ENCODE data around the gene FER. TPM values are rescaled to one million over a fixed set of nuclear protein-coding genes. Genes with fewer than 3 reads are reported as not detected.
A peak's percentile ranks its signal among the peaks of the same experiment; 100 is the strongest.

Gene FER
- total RNA-seq, 1 experiment from 2014 or later = 18.0 TPM

DNA sequence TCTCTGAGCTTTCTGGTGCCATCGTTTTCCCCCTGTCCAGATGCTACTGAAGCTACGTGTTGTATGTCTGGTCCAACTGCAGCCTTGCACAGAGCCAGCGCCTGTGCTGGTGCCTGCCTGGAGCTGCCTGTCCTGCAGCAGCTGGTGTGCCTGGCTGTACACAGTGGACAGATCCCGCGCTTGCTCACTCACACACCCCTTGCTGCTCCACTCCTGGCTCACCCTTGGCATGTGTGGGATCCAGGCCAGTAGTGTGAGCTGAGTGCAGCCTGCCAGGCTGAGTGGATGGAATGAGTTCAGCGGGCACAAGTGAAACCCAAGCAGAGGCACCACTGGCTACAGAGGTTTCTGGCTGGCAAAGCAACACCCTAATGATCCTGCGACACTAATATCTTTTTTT is 40.4 kb downstream of the FER start:
- Histone ChIP-seq H2AFZ (ENCODE audit: low read length) (no peak overlapping the region), H3K4me1 (ENCODE audit: insufficient read depth, low read length) (no peaks in the 10 kb centered on the region), H3K23ac (ENCODE audit: insufficient read length, low read depth, low read length) (no peak overlapping the region), H3K79me1 (ENCODE audit: insufficient read depth, low read depth, low read length, poor library complexity, severe bottlenecking) (peaks cover 4% of the 10 kb centered on the region), H3K9me3 (ENCODE audit: control insufficient read depth, low read depth, low read length) (peaks cover 16% of the 10 kb centered on the region), H2BK5ac (ENCODE audit: insufficient read length, low read length) (no peak overlapping the region), H2AK5ac (ENCODE audit: insufficient read length, low read length) (no peak overlapping the region), H4K20me1 (ENCODE audit: control insufficient read depth, insufficient read depth, insufficient read length) (no peaks in the 10 kb centered on the region), H2BK20ac (ENCODE audit: low read depth, low read length, poor library complexity, severe bottlenecking) (no peak overlapping the region), H3K18ac (ENCODE audit: insufficient read length, low read depth, low read length) (no peak overlapping the region), H4K91ac (ENCODE audit: insufficient read length, low read depth, low read length) (no peak overlapping the region), H4K5ac (ENCODE audit: insufficient read length, low read depth, low read length) (no peak overlapping the region), H3K56ac (ENCODE audit: insufficient read length, low read depth, low read length) (no peak overlapping the region), H2BK120ac (ENCODE audit: low read depth, low read length, poor library complexity, severe bottlenecking) (no peak overlapping the region), H2BK15ac (ENCODE audit: low read depth, low read length) (no peak overlapping the region), H3T11ph (ENCODE audit: low read length) (no peak overlapping the region), H2BK12ac (ENCODE audit: insufficient read length, low read depth, low read length) (no peak overlapping the region), H3K9ac (ENCODE audit: extremely low read depth, insufficient read length, low read length) (no peak overlapping the region), H3K14ac (ENCODE audit: insufficient read depth, low read length) (no peak overlapping the region), H4K8ac (replicated peaks; ENCODE audit: insufficient read length, low read depth, low read length) (no peak overlapping the region), H3K4me2 (ENCODE audit: insufficient read depth, insufficient read length, low read length) (no peak overlapping the region), H3K27ac (ENCODE audit: insufficient read length, low read depth, low read length) (no peak overlapping the region), H3K23me2 (ENCODE audit: insufficient read length, low read depth, low read length, poor library complexity, severe bottlenecking) (no peaks in the 10 kb centered on the region), H3K4ac (ENCODE audit: low read depth, low read length) (no peak overlapping the region), H3K79me2 (ENCODE audit: insufficient read depth, low read length) (no peaks in the 10 kb centered on the region; the same call in 1 of the 2 replicates), H3K27me3 (ENCODE audit: insufficient read depth, low read length) (no peaks in the 10 kb centered on the region)
- TF ChIP-seq, protein P1, sequence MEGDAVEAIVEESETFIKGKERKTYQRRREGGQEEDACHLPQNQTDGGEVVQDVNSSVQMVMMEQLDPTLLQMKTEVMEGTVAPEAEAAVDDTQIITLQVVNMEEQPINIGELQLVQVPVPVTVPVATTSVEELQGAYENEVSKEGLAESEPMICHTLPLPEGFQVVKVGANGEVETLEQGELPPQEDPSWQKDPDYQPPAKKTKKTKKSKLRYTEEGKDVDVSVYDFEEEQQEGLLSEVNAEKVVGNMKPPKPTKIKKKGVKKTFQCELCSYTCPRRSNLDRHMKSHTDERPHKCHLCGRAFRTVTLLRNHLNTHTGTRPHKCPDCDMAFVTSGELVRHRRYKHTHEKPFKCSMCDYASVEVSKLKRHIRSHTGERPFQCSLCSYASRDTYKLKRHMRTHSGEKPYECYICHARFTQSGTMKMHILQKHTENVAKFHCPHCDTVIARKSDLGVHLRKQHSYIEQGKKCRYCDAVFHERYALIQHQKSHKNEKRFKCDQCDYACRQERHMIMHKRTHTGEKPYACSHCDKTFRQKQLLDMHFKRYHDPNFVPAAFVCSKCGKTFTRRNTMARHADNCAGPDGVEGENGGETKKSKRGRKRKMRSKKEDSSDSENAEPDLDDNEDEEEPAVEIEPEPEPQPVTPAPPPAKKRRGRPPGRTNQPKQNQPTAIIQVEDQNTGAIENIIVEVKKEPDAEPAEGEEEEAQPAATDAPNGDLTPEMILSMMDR (conservative IDR thresholded peaks at IDR 0.05) = no peak
- no peaks in the 10 kb centered on the region for H3K27me3 Mint-ChIP-seq (ENCODE audit: low read depth)
- peaks cover 0 to 3% of the 10 kb centered on the region in 2 experiments; a peak in 2 of 4 replicates for H3K4me1 Mint-ChIP-seq
- peaks cover 33 to 35% (median 34%) of the 10 kb centered on the region in 3 experiments for H3K36me3 Mint-ChIP-seq (ENCODE audit: insufficient read depth in 1 of 3, low read depth in 3 of 3)
- no peak for DNase-seq
- peaks cover 22 to 33% of the 10 kb centered on the region in 2 experiments for H3K9me3 Mint-ChIP-seq
- H3K4me3 Mint-ChIP-seq = no peak overlapping the region
- peak overlapping the region in 1 of 3 experiments; percentile 9; a peak in 3 of 7 replicates for H3K27ac Mint-ChIP-seq
- WGBS (ENCODE audit: extremely low coverage, insufficient read length, low lambda C conversion rate) = no CpG with 5 or more reads among the region's 7 CpGs
